ENCODE measurements around the gene CREB1. TPM values are rescaled to one million over a fixed set of nuclear protein-coding genes. Genes with fewer than 3 reads are reported as not detected.

CREB1 gene
- total RNA-seq, 1 donor from 2014 or later = 65.4 TPM

DNA sequence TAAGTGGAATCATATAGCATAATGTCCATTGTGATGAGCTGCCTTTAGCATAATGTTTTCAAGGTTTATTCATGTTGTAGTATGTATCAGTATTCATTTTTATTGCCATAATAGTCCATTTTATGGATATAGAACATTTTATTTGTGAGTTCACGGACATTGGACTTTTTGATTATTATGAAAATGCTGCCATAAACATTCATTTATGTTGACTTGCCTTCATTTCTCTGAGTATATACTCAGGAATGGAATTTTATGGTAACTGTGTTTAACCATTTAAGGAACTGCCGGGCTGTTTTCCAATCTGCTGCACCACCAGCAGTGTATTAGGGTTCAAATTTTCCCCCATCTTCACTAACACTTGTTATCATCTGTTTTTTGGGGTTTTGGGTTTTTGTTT lies 12.2 kb downstream of the CREB1 start:
- DNase-seq (ENCODE audit: low spot score) = no peak

DNA sequence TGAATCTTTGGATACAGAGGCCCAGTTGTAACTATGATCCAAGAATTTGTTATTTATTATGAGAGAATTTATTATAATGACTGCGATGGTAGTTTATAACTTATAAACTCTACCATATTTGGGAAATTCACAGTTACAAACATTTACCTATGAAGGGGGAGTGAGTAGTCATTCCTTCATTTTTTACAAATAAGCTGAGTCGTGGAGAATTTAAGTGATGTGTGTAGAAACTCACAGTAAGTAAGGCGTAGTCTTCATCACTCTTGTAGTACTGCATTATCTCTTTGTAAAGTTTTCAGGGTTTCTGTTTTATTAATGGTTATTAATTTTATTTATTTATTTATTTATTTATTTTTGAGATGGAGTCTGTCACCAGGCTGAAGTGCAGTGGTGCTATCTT lies 13.5 kb downstream of the CREB1 start:
- no peak for DNase-seq (ENCODE audit: low spot score)

DNA sequence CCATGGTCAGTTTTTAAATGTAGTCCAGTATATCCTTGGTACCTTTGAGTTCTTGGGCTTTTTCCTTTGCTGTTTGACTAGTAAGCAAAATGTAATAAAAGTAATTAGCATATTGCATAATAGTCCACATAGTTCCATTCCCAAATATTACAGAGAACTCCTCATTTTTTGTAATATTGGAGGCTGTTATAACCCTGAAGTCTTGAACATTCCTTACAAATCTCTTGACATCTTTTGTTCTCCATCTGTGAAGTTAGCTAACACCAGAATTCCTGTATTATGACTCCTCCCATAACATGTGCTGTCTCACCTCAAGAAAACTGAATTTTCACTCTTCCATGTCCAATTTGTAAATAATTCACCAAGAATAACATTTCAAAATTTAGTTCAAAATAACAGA lies 17.1 kb downstream of the CREB1 start:
- DNase-seq (ENCODE audit: low spot score) = no peak

DNA sequence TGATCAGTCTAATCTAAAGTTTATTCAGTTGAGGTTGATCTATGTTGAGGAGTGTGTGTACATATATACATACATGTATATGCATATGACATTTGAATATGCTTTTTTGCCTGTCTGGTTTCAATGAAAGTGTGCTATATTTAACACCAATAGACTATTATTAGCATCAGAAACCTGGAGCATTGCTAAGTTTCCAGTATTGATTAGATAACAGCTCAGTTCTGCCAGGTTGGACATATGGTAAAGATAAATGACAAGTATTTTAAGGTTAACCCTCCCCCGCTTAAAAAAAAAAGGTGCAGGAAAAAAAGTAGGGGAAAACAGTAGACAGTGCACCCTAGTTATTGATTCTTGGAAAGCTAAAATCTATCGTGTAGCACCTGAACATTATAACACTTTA lies 19.4 kb downstream of the CREB1 start:
- DNase-seq (ENCODE audit: low spot score) = no peak

DNA sequence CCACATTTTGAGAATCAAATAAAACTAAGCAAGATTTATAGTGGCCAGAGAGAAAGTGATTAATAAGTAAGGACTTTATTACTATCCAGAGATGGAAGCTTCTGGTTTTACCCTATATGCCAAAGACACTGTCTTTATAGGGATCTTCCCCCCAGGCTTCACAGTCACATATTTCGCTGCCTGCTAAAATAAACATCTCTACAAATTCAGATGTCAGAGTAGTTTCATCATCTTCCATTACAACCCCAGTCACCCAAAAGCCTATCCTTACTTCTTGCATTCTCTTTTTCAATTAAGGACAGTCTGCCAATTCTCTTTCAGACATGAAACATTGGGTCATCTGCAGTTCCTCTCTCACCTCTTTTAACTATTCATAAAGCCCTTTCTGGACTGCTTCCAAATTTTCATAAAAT lies 28.3 kb downstream of the CREB1 start:
- DNase-seq (ENCODE audit: low spot score) = no peak

DNA sequence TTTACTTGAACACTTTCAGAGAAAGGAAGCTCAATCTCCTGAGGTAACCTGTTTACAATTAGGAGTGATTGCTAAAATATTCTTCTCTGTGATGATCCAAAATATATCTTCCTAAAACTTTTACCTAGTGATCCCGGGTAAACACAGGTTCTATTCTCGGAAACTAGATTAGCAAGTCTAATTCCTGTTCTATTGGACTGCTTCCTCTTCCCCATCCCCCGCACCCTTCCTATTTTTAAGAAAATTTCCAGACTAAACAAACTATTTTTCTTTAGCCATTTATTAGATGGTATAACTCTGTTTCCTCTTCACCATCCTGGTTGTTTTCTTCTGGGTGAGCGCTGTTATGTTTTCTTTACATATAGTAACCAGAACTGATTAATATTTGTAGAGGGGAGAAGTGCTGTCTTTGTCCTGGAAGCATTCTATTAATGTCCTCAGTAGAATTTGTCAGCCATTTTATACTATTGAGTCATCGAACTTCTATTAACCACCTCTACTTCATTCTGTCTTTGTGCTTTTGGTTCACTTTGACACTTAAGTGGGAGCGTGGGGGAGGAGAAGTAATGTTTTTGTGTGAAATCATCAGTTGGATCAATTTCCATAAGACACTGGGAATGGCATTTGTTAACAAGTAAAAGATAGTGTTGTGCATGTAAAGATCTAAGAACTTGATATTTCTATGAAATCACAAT lies 31.8 kb downstream of the CREB1 start:
- DNase-seq (ENCODE audit: low spot score) = no peak

DNA sequence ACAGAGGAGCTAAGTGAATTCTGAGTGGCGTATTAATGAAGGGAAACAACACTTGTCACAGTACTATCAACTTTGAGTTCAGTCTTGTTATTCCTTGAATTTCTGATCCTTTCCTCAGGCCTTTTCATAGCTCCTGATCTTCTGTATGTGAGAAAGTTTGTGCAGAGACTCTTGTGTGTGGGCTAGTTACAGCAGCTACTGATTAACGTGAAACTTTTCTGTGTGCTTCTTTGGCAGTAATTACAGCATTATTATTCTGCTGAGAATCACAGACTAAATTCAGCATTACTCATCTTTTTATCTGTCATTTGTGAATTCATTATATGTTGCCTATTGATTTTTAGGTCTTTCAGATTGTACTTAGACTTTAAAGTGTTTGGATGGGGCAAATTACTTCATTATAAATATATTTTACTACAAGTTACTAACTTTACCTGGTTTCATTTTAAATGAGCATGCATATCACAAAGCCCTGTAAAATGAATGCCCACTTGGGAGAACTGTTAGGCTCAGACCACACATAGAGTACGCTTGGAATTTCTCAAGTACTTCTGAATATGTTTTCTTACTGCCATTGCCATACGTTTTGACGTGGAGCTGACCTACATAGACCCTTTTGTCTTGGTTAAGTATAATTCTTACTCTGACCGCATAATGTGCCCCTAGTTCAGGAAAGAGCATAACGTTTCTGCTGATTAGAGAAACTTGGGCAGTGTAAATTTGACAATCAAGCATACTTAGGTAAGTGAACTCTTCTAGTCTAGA lies 36.2 kb downstream of the CREB1 start:
- no peak for DNase-seq (ENCODE audit: low spot score)

DNA sequence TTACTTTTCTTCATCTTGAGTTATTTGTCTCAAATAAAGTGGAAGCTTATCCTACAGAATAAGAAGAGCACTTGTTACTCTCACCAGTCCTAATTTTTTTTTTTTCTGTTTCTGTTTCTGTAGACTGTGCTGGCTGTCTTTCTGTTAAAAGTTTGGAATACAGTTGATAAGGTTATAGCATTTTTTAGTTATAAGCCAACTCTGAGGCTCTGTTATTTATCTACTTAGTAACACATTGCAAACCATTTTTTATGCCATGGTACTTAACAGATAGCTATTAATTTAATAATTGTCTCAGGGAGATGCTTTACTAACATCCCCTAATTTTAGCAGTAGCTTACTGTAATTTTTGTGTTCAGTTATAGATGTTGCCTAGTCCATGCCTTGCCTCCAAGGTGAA lies 37.9 kb downstream of the CREB1 start:
- no peak for DNase-seq (ENCODE audit: low spot score)

DNA sequence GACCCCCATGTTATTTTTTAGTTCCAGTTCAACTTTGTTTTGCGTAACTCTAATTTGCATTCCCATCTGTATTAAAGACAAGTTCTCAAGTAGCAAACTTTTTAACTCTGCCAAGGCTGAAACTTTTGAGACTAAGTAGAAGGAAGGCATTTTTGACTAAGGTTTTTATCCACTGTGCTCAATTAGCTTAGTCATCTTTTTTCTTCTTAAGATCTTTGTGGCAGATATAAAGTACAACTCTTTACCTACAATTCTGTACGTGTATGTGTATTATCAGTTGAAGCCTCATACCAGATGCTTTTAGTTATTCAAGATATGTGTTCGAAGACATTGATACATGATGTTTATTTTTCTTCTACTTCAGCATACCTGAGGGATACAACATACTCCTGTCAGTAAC lies 41.6 kb downstream of the CREB1 start:
- DNase-seq (ENCODE audit: low spot score) = no peak

DNA sequence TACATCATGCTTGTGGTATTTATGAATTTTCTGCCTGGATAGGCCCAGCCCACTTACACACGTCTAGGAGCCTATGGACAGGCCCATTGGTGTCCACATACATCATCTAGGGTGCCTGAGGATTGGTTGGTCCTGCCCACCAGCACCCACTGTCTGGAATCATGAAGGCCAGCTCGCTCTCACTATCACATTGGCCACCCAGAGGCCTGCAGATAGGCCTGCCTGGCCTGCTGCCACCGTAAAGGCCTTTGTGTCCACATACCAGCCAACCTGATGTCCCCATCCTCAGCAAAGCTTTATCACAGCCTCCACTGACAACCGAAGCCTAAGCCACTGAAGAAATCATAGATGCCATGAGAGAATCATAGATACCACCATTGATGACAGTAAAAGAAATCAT lies 55.2 kb downstream of the CREB1 start:
- DNase-seq (ENCODE audit: low spot score) = no peak

DNA sequence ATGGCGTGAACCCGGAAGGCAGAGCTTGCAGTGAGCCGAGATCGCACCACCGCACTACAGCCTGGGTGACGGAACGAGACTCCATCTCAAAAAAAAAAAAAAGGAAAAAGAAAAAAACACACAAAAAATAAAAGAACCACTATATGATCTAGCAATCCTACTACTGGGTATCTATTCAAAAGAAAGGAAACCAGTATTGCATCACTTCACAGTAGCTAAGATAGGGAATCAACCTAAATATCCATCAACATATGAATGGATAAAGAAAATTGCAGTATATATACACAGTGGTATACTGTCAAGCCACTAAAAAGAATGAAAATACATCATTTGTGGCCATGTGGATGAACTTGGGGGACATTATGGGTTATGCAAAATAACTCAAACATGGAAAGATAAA lies 57.5 kb downstream of the CREB1 start:
- DNase-seq (ENCODE audit: low spot score) = no peak

DNA sequence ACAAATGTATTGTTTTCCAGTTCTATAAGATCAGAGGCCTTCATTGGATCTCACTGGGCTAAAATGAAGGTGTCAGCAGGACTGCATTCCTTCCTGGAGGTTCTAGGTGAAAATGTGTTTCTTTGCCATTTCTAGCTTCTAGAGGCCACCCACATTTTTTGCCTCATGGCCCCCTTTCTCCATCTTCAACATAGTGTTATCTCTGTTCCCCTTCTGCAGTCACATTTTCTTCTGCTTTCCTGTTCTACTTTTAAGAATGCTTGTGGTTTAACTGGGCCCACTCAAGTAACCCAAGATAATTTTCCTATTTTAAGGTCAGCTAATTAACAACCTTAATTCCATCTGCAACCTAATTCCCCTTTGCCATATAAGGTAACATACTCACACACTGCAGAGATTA lies 59.4 kb downstream of the CREB1 start:
- no peak for DNase-seq (ENCODE audit: low spot score)

DNA sequence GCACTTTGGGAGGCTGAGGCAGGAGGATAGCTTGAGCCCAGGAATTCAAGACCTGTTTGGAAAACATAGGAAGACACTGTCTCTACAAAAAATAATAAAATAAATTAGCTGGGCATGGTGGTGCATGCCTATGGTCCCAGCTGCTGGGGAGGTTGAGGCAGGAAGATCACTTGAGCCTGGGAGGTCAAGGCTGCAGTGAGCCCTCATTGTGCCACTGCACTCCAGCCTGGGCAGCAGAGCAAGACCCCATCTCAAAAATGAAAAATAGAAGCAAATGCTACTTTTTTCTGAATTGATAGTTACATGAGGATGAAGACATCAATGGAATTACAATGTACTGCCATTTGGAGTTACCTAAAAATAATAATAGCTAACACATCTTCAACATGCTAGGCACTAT lies 63.5 kb downstream of the CREB1 start:
- no peak for DNase-seq (ENCODE audit: low spot score)

DNA sequence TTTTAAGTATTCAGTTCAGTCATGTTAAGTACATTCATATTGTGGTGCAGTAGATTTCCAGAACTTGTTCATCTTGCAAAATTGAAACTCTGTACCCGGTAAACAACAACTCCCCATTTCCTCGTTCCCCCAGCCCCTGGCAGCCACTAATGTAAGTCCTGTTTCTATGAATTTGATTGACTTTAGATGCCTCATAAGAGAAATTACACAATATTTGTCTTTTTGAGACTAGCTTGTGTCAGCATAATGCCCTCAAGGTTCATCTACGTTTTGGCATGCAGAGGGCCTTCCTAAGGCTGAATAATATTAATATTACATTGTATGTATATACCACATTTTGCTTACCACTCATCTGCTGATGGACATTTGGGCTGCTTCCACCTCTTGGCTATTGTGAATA lies 64.5 kb downstream of the CREB1 start:
- no peak for DNase-seq (ENCODE audit: low spot score)

DNA sequence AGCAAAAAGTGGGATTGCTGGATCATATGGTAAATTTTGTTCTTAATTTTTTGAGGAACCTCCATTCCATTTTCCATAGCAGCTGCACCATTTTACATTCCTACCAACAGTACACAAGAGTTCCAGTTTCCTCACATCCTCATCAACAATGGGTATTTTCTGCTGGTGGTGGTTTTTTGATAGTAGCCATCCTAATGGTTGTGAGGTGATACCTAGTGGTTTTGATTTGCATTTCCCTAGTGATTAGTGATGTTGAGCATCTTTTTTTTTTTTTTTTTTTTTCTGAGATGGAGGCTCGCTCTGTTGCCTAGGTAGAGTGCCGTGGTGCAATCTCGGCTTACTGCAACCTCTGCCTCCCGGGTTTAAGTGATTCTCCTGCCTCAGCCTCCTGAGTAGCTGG lies 65.0 kb downstream of the CREB1 start:
- DNase-seq (ENCODE audit: low spot score) = no peak

DNA sequence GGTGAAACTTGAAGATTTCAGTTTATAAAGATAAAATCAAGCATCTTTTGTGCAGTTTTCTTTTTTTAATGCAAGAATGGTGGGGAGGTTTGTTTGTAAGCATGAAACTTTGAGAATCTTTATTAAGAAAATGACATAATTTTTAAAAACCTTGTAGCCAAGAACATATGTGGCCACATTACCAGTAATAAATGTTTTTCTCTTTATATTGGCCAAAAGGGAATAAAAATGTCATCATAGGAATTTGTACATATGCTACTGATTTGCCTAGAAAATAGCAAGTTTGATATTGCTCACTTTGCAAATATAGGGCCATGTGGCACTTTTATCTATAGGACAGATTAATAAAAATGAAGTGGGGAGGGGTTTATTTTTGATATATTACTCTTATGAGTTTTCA lies 69.9 kb downstream of the CREB1 start:
- DNase-seq (ENCODE audit: low spot score) = no peak

DNA sequence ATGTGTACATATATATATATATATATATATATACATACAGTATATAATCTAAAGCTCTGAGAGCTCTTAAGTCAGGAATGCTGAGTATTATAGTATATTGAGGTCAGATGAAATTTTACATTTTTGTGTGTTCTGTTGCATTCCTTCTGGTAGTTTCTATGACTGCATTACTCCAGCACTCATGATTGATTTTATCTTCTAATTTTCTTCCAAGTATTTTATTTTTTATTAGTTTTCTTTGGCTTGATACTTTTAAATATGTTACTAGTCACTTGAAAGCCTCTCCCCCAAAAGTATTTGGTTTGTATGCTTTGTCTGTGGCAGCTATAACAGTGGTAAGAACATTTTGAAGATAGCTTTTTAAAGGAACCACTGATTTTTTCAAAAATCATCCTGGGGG lies 70.5 kb downstream of the CREB1 start:
- DNase-seq (ENCODE audit: low spot score) = no peak

DNA sequence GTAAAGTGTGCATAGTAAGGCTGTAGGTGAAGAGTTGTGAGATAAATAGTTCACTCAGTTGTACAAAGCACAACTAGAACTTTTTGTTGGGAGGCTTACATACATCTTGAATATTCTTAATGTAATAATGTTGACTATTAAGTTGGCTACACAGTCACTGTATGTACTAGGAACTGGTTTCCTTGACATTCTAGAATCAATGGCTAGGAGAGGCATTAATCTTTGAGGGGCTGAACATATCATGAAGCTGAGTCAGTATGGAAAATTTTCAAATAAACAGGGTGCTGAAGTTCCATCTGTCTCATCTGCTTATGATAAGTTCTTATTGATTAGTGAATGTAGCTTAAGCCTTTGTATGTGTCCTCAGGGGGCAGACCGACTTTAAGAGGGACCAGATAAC lies 72.0 kb downstream of the CREB1 start:
- no peak for DNase-seq (ENCODE audit: low spot score)

DNA sequence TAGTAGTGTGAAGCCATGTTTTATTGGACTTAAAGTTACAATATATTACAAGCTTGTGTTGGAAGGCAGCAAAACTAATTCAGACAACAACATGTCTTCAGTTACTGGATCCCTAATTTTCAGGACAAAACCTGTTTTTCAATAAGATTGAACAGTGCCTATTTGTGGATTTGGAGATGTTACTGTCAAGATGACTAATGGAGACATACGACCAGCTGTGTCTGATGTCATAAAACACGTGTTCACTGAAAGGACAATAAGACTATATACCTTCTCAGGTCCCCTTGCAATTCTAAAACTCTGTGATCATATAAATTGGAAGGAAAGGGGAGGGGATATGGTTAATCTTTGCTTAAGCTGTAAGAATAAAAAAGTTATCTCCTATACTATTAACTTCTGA lies 73.7 kb downstream of the CREB1 start:
- DNase-seq (ENCODE audit: low spot score) = no peak

DNA sequence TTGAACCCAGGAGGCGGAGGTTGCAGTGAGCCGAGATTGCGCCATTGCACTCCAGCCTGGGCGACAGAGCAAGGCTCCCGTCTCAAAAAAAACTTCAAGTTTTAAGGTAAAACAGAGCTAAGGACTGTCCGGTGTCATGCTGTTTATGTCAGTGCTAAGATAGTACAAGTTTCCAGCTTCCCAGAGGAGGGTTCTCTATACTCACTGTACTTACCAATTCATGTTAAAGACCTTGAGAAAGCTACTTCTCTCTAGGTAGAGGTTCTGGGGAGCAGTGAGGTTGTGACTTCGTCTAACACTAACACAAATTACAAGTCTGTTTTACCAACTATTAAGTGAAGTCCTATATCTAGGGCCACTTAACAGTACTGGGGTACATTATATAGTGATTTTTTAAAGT lies 76.6 kb downstream of the CREB1 start:
- no peak for DNase-seq (ENCODE audit: low spot score)

DNA sequence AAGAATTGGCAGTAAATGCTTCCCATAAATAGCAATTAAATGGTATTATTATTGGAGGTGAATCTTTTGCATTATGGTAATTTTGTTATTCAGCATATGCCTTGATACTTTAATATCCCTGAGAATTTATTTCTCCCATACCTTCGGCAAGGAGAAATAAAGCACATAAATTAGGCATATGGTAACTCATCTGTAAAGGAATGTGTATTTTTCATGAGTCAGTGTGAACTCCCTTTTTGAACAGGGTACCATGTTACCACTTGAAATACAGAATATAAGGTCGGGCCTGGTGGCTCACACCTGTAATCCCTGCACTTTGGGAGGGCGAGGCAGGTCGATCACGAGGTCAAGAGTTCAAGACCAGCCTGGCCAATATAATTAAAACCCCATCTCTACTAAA lies 77.1 kb downstream of the CREB1 start:
- no peak for DNase-seq (ENCODE audit: low spot score)

DNA sequence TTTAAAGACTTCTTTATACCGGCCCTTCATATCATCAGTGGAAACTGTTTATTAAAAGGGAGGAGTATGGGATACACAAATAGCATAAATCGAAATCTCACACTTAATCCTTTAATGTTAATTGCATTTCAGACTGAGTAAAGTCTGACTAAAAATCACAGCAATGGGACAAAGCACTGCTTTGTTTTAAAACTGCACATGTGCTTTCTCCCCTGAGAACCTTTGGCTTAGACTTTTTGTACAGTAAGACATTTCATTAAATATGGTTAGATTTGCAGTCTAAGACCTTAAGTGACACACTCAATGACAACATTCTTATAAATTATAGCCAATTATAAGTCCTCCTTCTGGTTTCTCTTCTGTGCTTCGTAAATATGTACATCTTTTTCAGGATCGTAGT lies 83.0 kb downstream of the CREB1 start:
- DNase-seq (ENCODE audit: low spot score) = no peak

DNA sequence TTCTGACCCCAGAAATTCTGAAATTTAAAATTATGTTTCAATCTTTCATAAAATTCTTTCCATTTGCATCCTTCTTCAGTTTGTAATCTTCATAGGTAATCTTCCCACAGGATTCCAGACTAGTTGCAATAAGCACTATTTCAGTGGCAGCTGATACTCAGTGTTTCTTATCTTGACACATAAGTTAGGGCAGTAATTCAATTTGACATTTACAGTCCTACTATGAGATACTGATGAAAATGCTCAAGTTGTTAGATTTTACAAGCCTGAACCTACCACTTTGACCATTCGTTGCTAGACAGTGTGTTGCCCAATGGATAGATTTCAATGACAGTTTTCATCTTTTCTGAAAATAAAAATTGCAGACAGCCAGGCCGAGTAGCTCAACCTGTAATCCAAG lies 85.1 kb downstream of the CREB1 start:
- DNase-seq (ENCODE audit: low spot score) = no peak

DNA sequence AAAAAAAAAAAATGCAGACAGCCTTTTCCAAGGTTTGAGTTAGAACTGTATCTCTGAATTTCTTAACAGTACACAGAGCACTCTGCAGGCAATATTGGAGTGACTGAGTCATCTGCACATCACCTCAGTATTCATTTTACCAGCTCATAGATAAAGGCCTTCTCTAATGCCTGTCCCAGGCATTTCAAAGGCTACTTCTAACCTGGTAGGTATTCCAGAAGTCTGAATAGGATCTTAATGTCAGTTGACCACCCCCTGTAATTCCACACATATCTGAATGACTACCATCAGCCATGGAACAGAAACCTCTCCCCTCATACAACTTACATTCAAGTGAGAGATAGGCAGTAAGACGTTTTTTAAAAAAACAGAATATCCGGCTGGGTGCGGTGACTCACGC lies 86.4 kb downstream of the CREB1 start:
- DNase-seq (ENCODE audit: low spot score) = no peak
